Natural killer cell (primary cell): ENCODE data around the gene SIGLEC7. TPM values are rescaled to one million over a fixed set of nuclear protein-coding genes. Genes with fewer than 3 reads are reported as not detected.
A peak's percentile ranks its signal among the peaks of the same experiment; 100 is the strongest.

ENCODE experiments used
- ATAC-seq, 3 donors: fragments of 150-1000 bp in 2 of 3; fragments of 200-7000 bp in 1 of 3; cut with Tn5 transposase; 1 replicate in 1 of 3; 2 replicates in 2 of 3; pipeline ENCODE4 v1.10.0; 2021; ENCODE audit warnings: mild to moderate bottlenecking in 2 of 3, moderate library complexity in 2 of 3
- DNase-seq, 2 donors: peaks; one replicate each; pipeline versions ENCODE4 v3.0.0 to v3.0.0-alpha.2; 2013 to 2021; ENCODE audit warnings: mixed read lengths in 1 of 2
- H3K27ac ChIP-seq: one replicate; pipeline ENCODE4 v1.5.1; 2013; ENCODE audit warnings: mild to moderate bottlenecking, low read length
- H3K27me3 ChIP-seq: one replicate; pipeline ENCODE4 v1.6.1; 2013; ENCODE audit warnings: low read length; ENCODE audit not compliant: control insufficient read depth, insufficient read depth
- H3K36me3 ChIP-seq: one replicate; pipeline ENCODE4 v1.6.1; 2013; ENCODE audit warnings: low read length; ENCODE audit not compliant: control insufficient read depth, insufficient read depth
- H3K4me1 ChIP-seq: one replicate; pipeline ENCODE4 v1.6.1; 2013; ENCODE audit warnings: low read length; ENCODE audit not compliant: control insufficient read depth, insufficient read depth
- H3K4me3 ChIP-seq: one replicate; pipeline ENCODE4 v1.5.1; 2013; ENCODE audit warnings: low read length
- H3K9me3 ChIP-seq: one replicate; pipeline ENCODE4 v1.6.1; 2013; ENCODE audit warnings: low read length; ENCODE audit not compliant: control insufficient read depth, insufficient read depth
- H3K27ac Mint-ChIP-seq, 2 donors: one replicate each; pipeline ENCODE4 v1.8.0; 2022; ENCODE audit warnings: mild to moderate bottlenecking in 2 of 2, mixed read lengths in 2 of 2, moderate library complexity in 1 of 2
- H3K27me3 Mint-ChIP-seq, 2 donors: one replicate each; pipeline ENCODE4 v1.8.0; 2022; ENCODE audit warnings: low read depth in 2 of 2, mixed read lengths in 2 of 2
- H3K36me3 Mint-ChIP-seq: one replicate; pipeline ENCODE4 v1.8.0; 2022; ENCODE audit warnings: mixed read lengths
- H3K4me1 Mint-ChIP-seq, 2 donors: one replicate each; pipeline ENCODE4 v1.8.0; 2022; ENCODE audit warnings: mixed read lengths in 2 of 2
- H3K4me3 Mint-ChIP-seq: one replicate; pipeline ENCODE4 v1.8.0; 2022; ENCODE audit warnings: mild to moderate bottlenecking, moderate library complexity, mixed read lengths
- H3K9me3 Mint-ChIP-seq, 2 donors: one replicate each; pipeline ENCODE4 v1.8.0; 2022; ENCODE audit warnings: mixed read lengths in 2 of 2
- WGBS: methylation state at CpG from one replicate; pipeline ENCODE4 v1.1.7; 2013; ENCODE audit warnings: missing lambda C conversion rate; ENCODE audit not compliant: insufficient coverage; 5-methylcytosine and 5-hydroxymethylcytosine counted together
- intact Hi-C: fragments of 100-400 bp; cut with micrococcal nuclease; formaldehyde crosslinking; loops from one replicate; pipeline ENCODE4 v1.14.2; 2022
- total RNA-seq, 4 donors: library from RNA; stranded (reverse); fragments of 120-200 nt in 1 of 4; gene quantifications; one replicate each; pipeline versions ENCODE4 v1.2.3 to v1.2.4, GENCODE V29; 2013 to 2022
- TF ChIP-seq, protein P1 (sequence below): fragments of 200-600 bp; IDR thresholded peaks from one replicate; pipeline ENCODE4 v1.8.0; 2022; ENCODE audit warnings: antibody characterized with exemption

The SIGLEC7 gene
- total RNA-seq, 3 donors from 2014 or later (not counting 1 experiment from before 2014, with no cell fraction given): 48.6 to 56.0 (median 49.5) TPM

DNA sequence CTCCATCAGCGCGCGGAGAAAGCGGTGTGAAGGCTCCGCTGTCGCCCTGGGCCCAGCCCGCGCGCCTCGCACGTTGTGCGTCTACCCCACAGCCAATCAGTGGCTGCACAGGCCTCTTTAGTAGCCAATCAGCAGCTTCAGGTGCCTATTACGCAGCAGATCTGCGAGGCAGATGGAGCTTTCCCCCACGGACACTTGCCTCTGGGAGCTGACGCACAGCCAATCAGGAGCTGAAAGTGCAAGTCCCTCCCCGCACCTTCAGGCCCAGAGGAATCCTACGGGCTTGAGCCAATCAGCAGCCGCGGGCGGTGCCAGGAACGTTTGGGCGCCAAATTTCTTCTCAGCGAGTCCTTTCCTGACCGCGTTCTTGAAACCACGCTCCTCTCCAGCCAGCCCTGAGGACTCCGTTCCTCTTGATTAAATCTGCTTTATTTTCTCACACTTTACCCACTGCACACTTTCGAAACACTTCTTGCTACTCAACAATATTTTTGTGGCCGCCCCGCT is 39.9 kb downstream of the SIGLEC7 start:
- H3K4me3 Mint-ChIP-seq: peak overlapping the region; percentile 82
- peak overlapping the region in 1 of 2 donors; percentile 36 for H3K27ac Mint-ChIP-seq
- H3K4me1 Mint-ChIP-seq: peaks cover 10 to 27% of the 10 kb centered on the region in 2 donors
- Histone ChIP-seq H3K27me3 (no peaks in the 10 kb centered on the region), H3K36me3 (no peaks in the 10 kb centered on the region), H3K4me3 (no peak overlapping the region), H3K9me3 (no peaks in the 10 kb centered on the region), H3K4me1 (peaks cover 34% of the 10 kb centered on the region), H3K27ac (no peak overlapping the region)
- H3K27me3 Mint-ChIP-seq: peaks cover 8 to 12% of the 10 kb centered on the region in 2 donors
- peak; percentile 45 to 73 (median 49) for ATAC-seq
- no peaks in the 10 kb centered on the region for H3K9me3 Mint-ChIP-seq
- DNase-seq: no peak
- 77% methylated on average over 29 of the region's 31 CpGs for WGBS
- no peaks in the 10 kb centered on the region for H3K36me3 Mint-ChIP-seq
- TF ChIP-seq, protein P1, sequence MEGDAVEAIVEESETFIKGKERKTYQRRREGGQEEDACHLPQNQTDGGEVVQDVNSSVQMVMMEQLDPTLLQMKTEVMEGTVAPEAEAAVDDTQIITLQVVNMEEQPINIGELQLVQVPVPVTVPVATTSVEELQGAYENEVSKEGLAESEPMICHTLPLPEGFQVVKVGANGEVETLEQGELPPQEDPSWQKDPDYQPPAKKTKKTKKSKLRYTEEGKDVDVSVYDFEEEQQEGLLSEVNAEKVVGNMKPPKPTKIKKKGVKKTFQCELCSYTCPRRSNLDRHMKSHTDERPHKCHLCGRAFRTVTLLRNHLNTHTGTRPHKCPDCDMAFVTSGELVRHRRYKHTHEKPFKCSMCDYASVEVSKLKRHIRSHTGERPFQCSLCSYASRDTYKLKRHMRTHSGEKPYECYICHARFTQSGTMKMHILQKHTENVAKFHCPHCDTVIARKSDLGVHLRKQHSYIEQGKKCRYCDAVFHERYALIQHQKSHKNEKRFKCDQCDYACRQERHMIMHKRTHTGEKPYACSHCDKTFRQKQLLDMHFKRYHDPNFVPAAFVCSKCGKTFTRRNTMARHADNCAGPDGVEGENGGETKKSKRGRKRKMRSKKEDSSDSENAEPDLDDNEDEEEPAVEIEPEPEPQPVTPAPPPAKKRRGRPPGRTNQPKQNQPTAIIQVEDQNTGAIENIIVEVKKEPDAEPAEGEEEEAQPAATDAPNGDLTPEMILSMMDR: no peak
- intact Hi-C loops: no loop called here

DNA sequence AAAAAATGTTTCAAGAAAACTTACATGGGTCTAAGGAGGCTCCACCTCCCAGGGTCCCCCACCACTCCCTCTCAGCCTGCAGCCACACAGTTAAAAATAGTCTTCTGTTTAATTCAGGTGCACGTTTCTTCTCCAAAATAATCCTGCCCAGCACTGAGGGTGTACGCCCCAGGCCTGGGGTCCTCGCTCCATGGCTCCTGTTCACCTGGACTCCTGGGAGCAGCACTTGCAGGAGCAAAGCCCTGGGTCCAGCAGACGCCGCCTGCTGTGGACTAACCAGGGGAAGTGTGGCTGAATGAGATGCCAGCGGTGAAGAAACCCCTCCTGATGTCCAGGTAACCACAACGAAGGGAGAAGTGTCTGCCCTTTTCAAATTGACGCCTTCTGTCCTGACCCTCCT is 41.5 kb downstream of the SIGLEC7 start:
- intact Hi-C loops: no loop called here
- H3K36me3 Mint-ChIP-seq: no peaks in the 10 kb centered on the region
- H3K27me3 Mint-ChIP-seq: peaks cover 8 to 12% of the 10 kb centered on the region in 2 donors
- no peak for ATAC-seq
- no peak for DNase-seq
- no peaks in the 10 kb centered on the region for H3K36me3 ChIP-seq
- H3K4me1 Mint-ChIP-seq: peaks cover 10 to 27% of the 10 kb centered on the region in 2 donors
- H3K27ac Mint-ChIP-seq: no peak overlapping the region
- H3K4me3 ChIP-seq: no peak overlapping the region
- no peak overlapping the region for H3K27ac ChIP-seq
- no peaks in the 10 kb centered on the region for H3K9me3 ChIP-seq
- TF ChIP-seq, protein P1: no peak
- no peaks in the 10 kb centered on the region for H3K9me3 Mint-ChIP-seq
- H3K27me3 ChIP-seq: no peaks in the 10 kb centered on the region
- peaks cover 34% of the 10 kb centered on the region for H3K4me1 ChIP-seq
- WGBS: 62% methylated on average over 8 of the region's 8 CpGs
- peak overlapping the region; percentile 80 for H3K4me3 Mint-ChIP-seq

DNA sequence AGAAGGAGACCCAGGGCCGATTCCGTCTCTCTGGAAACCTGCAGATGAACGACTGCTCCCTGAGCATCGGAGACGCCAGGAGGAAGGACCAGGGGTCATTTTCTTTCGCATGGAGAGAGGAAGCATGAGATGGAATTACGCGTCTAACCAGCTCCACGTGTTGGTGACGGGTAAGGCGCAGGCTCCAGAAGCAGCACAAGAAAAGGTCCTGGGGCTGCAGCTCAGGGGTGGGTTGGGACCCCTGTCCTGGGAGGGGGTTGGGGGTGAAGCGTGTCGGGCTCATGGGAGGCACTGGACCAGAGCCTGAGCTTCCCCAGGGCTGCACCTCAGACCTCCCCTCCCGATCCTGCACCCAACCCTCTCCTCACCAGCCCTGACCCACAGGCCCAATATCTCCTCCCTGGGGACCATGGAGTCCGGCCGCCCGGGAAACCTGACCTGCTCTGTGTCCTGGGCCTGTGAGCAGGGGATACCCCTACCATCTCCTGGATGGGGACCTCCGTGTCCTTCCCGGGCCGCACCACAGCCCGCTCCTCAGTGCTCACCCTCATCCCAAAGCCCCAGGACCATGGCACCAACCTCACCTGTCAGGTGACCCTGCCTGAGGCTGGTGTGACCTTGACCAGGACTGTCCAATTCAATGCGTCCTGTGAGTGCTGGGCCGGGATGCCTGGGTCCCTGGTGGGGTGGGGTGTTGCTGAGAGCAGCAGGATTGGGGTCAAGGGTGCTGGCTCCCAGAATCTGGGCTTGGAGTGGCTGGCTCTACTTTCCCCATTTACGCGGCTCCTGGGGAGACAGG is 43.2 kb downstream of the SIGLEC7 start:
- 91% methylated on average over 23 of the region's 25 CpGs for WGBS
- Mint-ChIP-seq H3K27ac (no peak overlapping the region), H3K4me3 (no peak overlapping the region), H3K9me3 (no peaks in the 10 kb centered on the region), H3K4me1 (peaks cover 10 to 27% of the 10 kb centered on the region in 2 donors), H3K36me3 (no peaks in the 10 kb centered on the region), H3K27me3 (peaks cover 8 to 12% of the 10 kb centered on the region in 2 donors)
- no peaks in the 10 kb centered on the region for H3K36me3 ChIP-seq
- DNase-seq (no peak), ATAC-seq (no peak)
- H3K27me3 ChIP-seq: no peaks in the 10 kb centered on the region
- no peaks in the 10 kb centered on the region for H3K9me3 ChIP-seq
- peaks cover 34% of the 10 kb centered on the region for H3K4me1 ChIP-seq
- H3K4me3 ChIP-seq: no peak overlapping the region
- TF ChIP-seq, protein P1: no peak
- H3K27ac ChIP-seq: no peak overlapping the region
- intact Hi-C loops: no loop called here
